LNCaP clone FGC (cell line): ENCODE measurements around the gene SARDH.

ENCODE experiments used
- DNase-seq: peaks from one replicate; pipeline ENCODE4 v3.0.0-alpha.2; 2011; ENCODE audit warnings: low read depth
- H3K4me3 ChIP-seq: 2 replicates; pipeline ENCODE4 v1.5.1; 2011; ENCODE audit warnings: mild to moderate bottlenecking, low read depth, low read length, control low read depth
- CTCF ChIP-seq: IDR thresholded peaks from 2 replicates; pipeline ENCODE4 v1.5.1; 2012; ENCODE audit warnings: mild to moderate bottlenecking; ENCODE audit not compliant: control insufficient read depth, insufficient read depth; ENCODE audit errors: extremely low read depth

SARDH gene

GRCh38 chr9:133684121-133684935, 53.8 kb downstream of the SARDH start:
- H3K4me3 ChIP-seq: no peak overlapping the region

GRCh38 chr9:133683586-133684120, 54.5 kb downstream of the SARDH start:
- H3K4me3 ChIP-seq: no peak overlapping the region
- TF ChIP-seq CTCF: no peak
- DNase-seq: no peak

More at GRCh38 chr9:133684121-133684935, 53.8 kb downstream of the SARDH start:
- no peak for DNase-seq
- TF ChIP-seq CTCF: no peak

- H3K4me3 ChIP-seq: no peak overlapping the region
- no peak for DNase-seq
- TF ChIP-seq CTCF: no peak
Measured at GRCh38 chr9:133682818-133683585, 55.1 kb downstream of the SARDH start.

GRCh38 chr9:133681658-133682306, 56.4 kb downstream of the SARDH start:
- no peak for TF ChIP-seq CTCF
- no peak for DNase-seq
- no peak overlapping the region for H3K4me3 ChIP-seq

- no peak for DNase-seq
- H3K4me3 ChIP-seq: no peak overlapping the region
- no peak for TF ChIP-seq CTCF
Measured at GRCh38 chr9:133680976-133681657, 57.0 kb downstream of the SARDH start.

- no peak for TF ChIP-seq CTCF
- no peak for DNase-seq
- no peak overlapping the region for H3K4me3 ChIP-seq
Measured at GRCh38 chr9:133680250-133680975, 57.7 kb downstream of the SARDH start.
